ENCODE results near the gene HESX1.

GRCh38 chr3:57152151-57153143 lies 47.3 kb downstream of the HESX1 start:
- TF ChIP-seq EP300 (IDR thresholded peaks at IDR 0.05; ENCODE audit: borderline replicate concordance) (no peak), CREB1 (IDR thresholded peaks at IDR 0.05; ENCODE audit: low read depth) (no peak)
